ENCODE results near the gene LCN12.

Gene LCN12

GRCh38 chr9:136943291-136944211, 8.5 kb upstream of the LCN12 start:
- TF ChIP-seq CTCF (IDR thresholded peaks at IDR 0.05; ENCODE audit: insufficient read depth, low read length, missing control alignments) = no peak
- ChIA-PET CTCF (interaction anchor here (0.8 to 6.3 kb wide), 13 partner anchors 11 to 121 kb away, joined by 3 to 148 read pairs (median 5); partner anchors contain the start of genes ABCA2 and FUT7), POLR2A (interaction anchor here (1.0 kb wide), 1 partner anchor 87 kb away, joined by 3 read pairs; no protein-coding TSS in a partner anchor)
- DNase-seq (ENCODE audit: low read depth, low spot score) = no peak
- H3K4me3 ChIP-seq (ENCODE audit: low read depth, low read length) = peak overlapping the region; percentile 81

DNA sequence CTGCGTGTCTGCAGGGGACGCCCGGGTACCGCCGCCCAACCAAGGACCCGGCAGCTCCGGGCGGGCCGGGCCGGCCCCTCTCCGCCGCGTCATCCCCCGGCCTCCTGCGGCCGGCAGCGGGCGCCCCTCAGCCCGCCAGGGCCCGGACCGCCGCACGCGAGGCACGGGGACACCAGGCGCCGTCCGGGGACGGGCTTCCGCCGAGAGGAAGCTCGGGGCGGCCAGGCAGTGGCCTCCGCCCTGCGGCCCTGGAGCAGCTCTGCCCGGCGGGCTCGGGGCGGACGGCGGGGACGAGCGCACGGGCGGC, 7.9 kb upstream of the LCN12 start:
- peak overlapping the region; percentile 81 for H3K4me3 ChIP-seq (ENCODE audit: low read depth, low read length)
- no peak for DNase-seq (ENCODE audit: low read depth, low spot score)
- no peak for TF ChIP-seq CTCF (IDR thresholded peaks at IDR 0.05; ENCODE audit: insufficient read depth, low read length, missing control alignments)
- ChIA-PET CTCF (interaction anchor here (0.8 to 6.3 kb wide), 12 partner anchors 11 to 120 kb away, joined by 3 to 148 read pairs (median 4); partner anchors contain the start of genes ABCA2 and FUT7), POLR2A (interaction anchor here (1.0 kb wide), 1 partner anchor 87 kb away, joined by 3 read pairs; no protein-coding TSS in a partner anchor)

GRCh38 chr9:136944519-136945332, 7.3 kb upstream of the LCN12 start, which contains the start of the genes C8G and FBXW5:
C8G (plus strand) TSS chr9:136945243; CDS start chr9:136945321, 78 bp downstream.
FBXW5 (minus strand) TSS chr9:136944738; CDS start chr9:136944083, 655 bp downstream.
- DNase-seq (ENCODE audit: low read depth, low spot score) = peak; percentile 14
- CTCF ChIA-PET = interaction anchor here (0.6 to 6.3 kb wide), 21 partner anchors 9 to 216 kb away, joined by 3 to 148 read pairs (median 4); partner anchors contain the start of genes ABCA2 and TRAF2
- POLR2A ChIA-PET = no interaction called here
- H3K4me3 ChIP-seq (ENCODE audit: low read depth, low read length) = peak within 1 kb of the TSS; percentile 81
- TF ChIP-seq CTCF (IDR thresholded peaks at IDR 0.05; ENCODE audit: insufficient read depth, low read length, missing control alignments) = peak; percentile 96

DNA sequence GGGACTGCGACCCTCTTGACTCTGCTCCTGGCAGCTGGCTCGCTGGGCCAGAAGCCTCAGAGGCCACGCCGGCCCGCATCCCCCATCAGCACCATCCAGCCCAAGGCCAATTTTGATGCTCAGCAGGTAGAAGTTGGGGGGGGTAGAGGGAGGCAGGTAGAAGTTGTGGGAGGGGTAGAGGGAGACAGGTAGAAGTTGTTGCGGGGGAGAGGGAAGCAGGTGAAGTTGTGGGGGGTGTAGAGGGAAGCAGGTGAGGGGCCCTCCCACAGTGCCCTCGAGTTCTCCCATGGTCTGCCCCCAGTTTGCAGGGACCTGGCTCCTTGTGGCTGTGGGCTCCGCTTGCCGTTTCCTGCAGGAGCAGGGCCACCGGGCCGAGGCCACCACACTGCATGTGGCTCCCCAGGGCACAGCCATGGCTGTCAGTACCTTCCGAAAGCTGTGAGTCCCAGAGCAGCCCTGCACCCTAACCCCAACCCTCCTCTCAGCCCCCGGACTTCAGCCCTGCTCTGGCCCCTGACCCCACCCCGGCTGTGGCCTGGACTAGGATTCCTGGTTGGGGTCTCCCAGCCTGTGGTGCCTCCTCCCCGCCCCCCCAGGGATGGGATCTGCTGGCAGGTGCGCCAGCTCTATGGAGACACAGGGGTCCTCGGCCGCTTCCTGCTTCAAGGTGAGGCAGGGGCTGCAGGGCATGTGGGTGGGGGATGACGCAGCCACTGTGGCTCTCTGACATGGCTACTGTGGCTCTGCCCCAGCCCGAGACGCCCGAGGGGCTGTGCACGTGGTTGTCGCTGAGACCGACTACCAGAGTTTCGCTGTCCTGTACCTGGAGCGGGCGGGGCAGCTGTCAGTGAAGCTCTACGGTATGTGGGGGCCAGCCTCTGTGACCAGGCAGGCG, 6.5 kb upstream of the LCN12 start:
- ChIA-PET CTCF (interaction anchor here (0.6 to 6.3 kb wide), 15 partner anchors 9 to 217 kb away, joined by 3 to 148 read pairs (median 3); partner anchors contain the start of genes ABCA2 and TRAF2), POLR2A (no interaction called here)
- no peak for DNase-seq (ENCODE audit: low read depth, low spot score)
- TF ChIP-seq CTCF (IDR thresholded peaks at IDR 0.05; ENCODE audit: insufficient read depth, low read length, missing control alignments) = no peak
- H3K4me3 ChIP-seq (ENCODE audit: low read depth, low read length) = no peak overlapping the region

GRCh38 chr9:136946228-136947027, 5.6 kb upstream of the LCN12 start:
- ChIA-PET POLR2A (no interaction called here), CTCF (interaction anchor here (1.0 to 6.3 kb wide), 14 partner anchors 8 to 120 kb away, joined by 3 to 148 read pairs (median 7); partner anchors contain the start of genes ABCA2 and TRAF2)
- TF ChIP-seq CTCF (IDR thresholded peaks at IDR 0.05; ENCODE audit: insufficient read depth, low read length, missing control alignments) = no peak
- H3K4me3 ChIP-seq (ENCODE audit: low read depth, low read length) = no peak overlapping the region
- DNase-seq (ENCODE audit: low read depth, low spot score) = no peak

Measured in AG04449 (cell line).